MCF 10A (cell line): ENCODE results near the gene SEPTIN8. TPM values are rescaled to one million over a fixed set of nuclear protein-coding genes. Genes with fewer than 3 reads are reported as not detected.

ENCODE experiments used
- BruUV-seq: library from RNA; stranded (reverse); fragments of 400-500 nt; replicated peaks from 2 replicates; lab custom pipeline; 2021; lab: Mats Ljungman, UMichigan
- CTCF ChIA-PET: fragments of 300-600 bp; sonication (Branson Sonifier 250); formaldehyde crosslinking; extraction: SDS; loops from one replicate; lab custom pipeline; 2021; ENCODE audit warnings: antibody characterized with exemption, inconsistent platforms; lab: Yijun Ruan, JAX
- POLR2A ChIA-PET: fragments of 300-600, 350-650 bp; sonication (Branson Sonifier 250); formaldehyde crosslinking; extraction: SDS; loops from one replicate; lab custom pipeline; 2020; ENCODE audit warnings: antibody characterized with exemption, inconsistent platforms; lab: Yijun Ruan, JAX
- DNase-seq: peaks from one replicate; pipeline ENCODE4 v3.0.0-alpha.2; 2018; ENCODE audit not compliant: unreplicated experiment
- H3K27ac Mint-ChIP-seq: one replicate; pipeline ENCODE4 v1.8.0; 2022; ENCODE audit warnings: mild to moderate bottlenecking, low read depth, mixed read lengths; ENCODE audit not compliant: unreplicated experiment
- H3K27me3 Mint-ChIP-seq: one replicate; pipeline ENCODE4 v1.8.0; 2022; ENCODE audit warnings: mixed read lengths; ENCODE audit not compliant: insufficient read depth, unreplicated experiment
- H3K36me3 Mint-ChIP-seq: one replicate; pipeline ENCODE4 v1.8.0; 2022; ENCODE audit warnings: mild to moderate bottlenecking, moderate library complexity, mixed read lengths; ENCODE audit not compliant: insufficient read depth, unreplicated experiment
- H3K4me1 Mint-ChIP-seq: one replicate; pipeline ENCODE4 v1.8.0; 2022; ENCODE audit warnings: mixed read lengths; ENCODE audit not compliant: insufficient read depth, unreplicated experiment
- H3K4me3 Mint-ChIP-seq: one replicate; pipeline ENCODE4 v1.8.0; 2022; ENCODE audit warnings: mild to moderate bottlenecking, moderate library complexity, mixed read lengths; ENCODE audit not compliant: unreplicated experiment
- H3K9me3 Mint-ChIP-seq: one replicate; pipeline ENCODE4 v1.8.0; 2022; ENCODE audit warnings: mixed read lengths; ENCODE audit not compliant: unreplicated experiment
- CTCF ChIP-seq: fragments of 200-600 bp; IDR thresholded peaks from one replicate; pipeline ENCODE4 v1.8.0; 2022; ENCODE audit warnings: antibody characterized with exemption, mild to moderate bottlenecking; ENCODE audit not compliant: unreplicated experiment
- intact Hi-C: fragments of 100-400 bp; cut with micrococcal nuclease; formaldehyde crosslinking; loops from 2 replicates; pipeline ENCODE4 v1.14.1; 2022
- total RNA-seq: library from RNA; stranded (reverse); gene quantifications from 2 replicates; pipeline ENCODE4 v1.2.3, GENCODE V29; 2022

SEPTIN8 gene
- total RNA-seq, 1 experiment from 2014 or later: 34.8 TPM

GRCh38 chr5:132825033-132825833, 48.2 kb upstream of the SEPTIN8 start:
- BruUV-seq: no TSS peak
- H3K36me3 Mint-ChIP-seq: peaks cover 30% of the 10 kb centered on the region
- no peaks in the 10 kb centered on the region for H3K27me3 Mint-ChIP-seq
- H3K4me1 Mint-ChIP-seq: peaks cover 14% of the 10 kb centered on the region
- no peaks in the 10 kb centered on the region for H3K9me3 Mint-ChIP-seq
- no peak overlapping the region for H3K4me3 Mint-ChIP-seq
- DNase-seq: no peak
- no peak overlapping the region for H3K27ac Mint-ChIP-seq
- POLR2A ChIA-PET: interaction anchor here (0.6 to 1.0 kb wide), 3 partner anchors 43 to 99 kb away, joined by 3 read pairs; no protein-coding TSS in a partner anchor
- CTCF ChIA-PET: interaction anchor here (0.7 to 6.1 kb wide), 6 partner anchors 8 to 298 kb away, joined by 3 to 72 read pairs (median 5); no protein-coding TSS in a partner anchor
- no peak for TF ChIP-seq CTCF
- intact Hi-C loops: no loop called here

- no peak for DNase-seq
- Mint-ChIP-seq H3K4me1 (peaks cover 17% of the 10 kb centered on the region), H3K4me3 (no peak overlapping the region), H3K27me3 (no peaks in the 10 kb centered on the region), H3K27ac (no peak overlapping the region), H3K36me3 (peaks cover 35% of the 10 kb centered on the region), H3K9me3 (no peaks in the 10 kb centered on the region)
- ChIA-PET CTCF (interaction anchor here (0.7 to 3.9 kb wide), 3 partner anchors 30 to 297 kb away, joined by 3 to 17 read pairs (median 6); no protein-coding TSS in a partner anchor), POLR2A (interaction anchor here (1.0 to 1.7 kb wide), 4 partner anchors 40 to 73 kb away, joined by 3 to 7 read pairs (median 3); partner anchors contain the start of genes GDF9 and UQCRQ)
- no TSS peak for BruUV-seq
- TF ChIP-seq CTCF: no peak
- intact Hi-C loops: loop anchor here (5.0 kb wide), 2 partner anchors 317 to 437 kb away; no protein-coding TSS in a partner anchor
These were observed 47.4 kb upstream of the SEPTIN8 start for GRCh38 chr5:132824426-132824825.

GRCh38 chr5:132823481-132824050, 46.5 kb upstream of the SEPTIN8 start:
- H3K4me3 Mint-ChIP-seq: no peak overlapping the region
- DNase-seq: no peak
- ChIA-PET POLR2A (interaction anchor here (0.6 to 1.7 kb wide), 3 partner anchors 41 to 135 kb away, joined by 3 to 7 read pairs (median 3); partner anchors contain the start of genes GDF9 and UQCRQ), CTCF (interaction anchor here (0.6 to 3.9 kb wide), 4 partner anchors 31 to 297 kb away, joined by 3 to 17 read pairs (median 4); no protein-coding TSS in a partner anchor)
- H3K4me1 Mint-ChIP-seq: peaks cover 11% of the 10 kb centered on the region
- H3K36me3 Mint-ChIP-seq: peaks cover 40% of the 10 kb centered on the region
- H3K27me3 Mint-ChIP-seq: no peaks in the 10 kb centered on the region
- H3K27ac Mint-ChIP-seq: no peak overlapping the region
- no TSS peak for BruUV-seq
- no peaks in the 10 kb centered on the region for H3K9me3 Mint-ChIP-seq
- TF ChIP-seq CTCF: no peak
- intact Hi-C loops: loop anchor here (5.0 kb wide), 2 partner anchors 316 to 436 kb away; no protein-coding TSS in a partner anchor
